Measurements from ENCODE around the gene KNCN.

GRCh38 chr1:46546210-46546609 is 5.2 kb downstream of the KNCN start:
- no peak for TF ChIP-seq POLR2AphosphoS5 (IDR thresholded peaks at IDR 0.05)
- TF ChIP-seq CTCF (IDR thresholded peaks at IDR 0.05) = no peak
- TF ChIP-seq EP300 (IDR thresholded peaks at IDR 0.05) = no peak
